HS-5 (cell line): ENCODE measurements around the gene PMF1.
"Not testable (repeated sequence)": the region's sequence is repeated elsewhere in the genome, so short reads cannot be mapped to it uniquely, and the experiment has no call there.

Experiments used
- DNase-seq: peaks from one replicate; pipeline ENCODE4 v3.0.0-alpha.2; 2012; ENCODE audit warnings: low read depth

The PMF1 gene, protein sequence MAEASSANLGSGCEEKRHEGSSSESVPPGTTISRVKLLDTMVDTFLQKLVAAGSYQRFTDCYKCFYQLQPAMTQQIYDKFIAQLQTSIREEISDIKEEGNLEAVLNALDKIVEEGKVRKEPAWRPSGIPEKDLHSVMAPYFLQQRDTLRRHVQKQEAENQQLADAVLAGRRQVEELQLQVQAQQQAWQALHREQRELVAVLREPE

DNA sequence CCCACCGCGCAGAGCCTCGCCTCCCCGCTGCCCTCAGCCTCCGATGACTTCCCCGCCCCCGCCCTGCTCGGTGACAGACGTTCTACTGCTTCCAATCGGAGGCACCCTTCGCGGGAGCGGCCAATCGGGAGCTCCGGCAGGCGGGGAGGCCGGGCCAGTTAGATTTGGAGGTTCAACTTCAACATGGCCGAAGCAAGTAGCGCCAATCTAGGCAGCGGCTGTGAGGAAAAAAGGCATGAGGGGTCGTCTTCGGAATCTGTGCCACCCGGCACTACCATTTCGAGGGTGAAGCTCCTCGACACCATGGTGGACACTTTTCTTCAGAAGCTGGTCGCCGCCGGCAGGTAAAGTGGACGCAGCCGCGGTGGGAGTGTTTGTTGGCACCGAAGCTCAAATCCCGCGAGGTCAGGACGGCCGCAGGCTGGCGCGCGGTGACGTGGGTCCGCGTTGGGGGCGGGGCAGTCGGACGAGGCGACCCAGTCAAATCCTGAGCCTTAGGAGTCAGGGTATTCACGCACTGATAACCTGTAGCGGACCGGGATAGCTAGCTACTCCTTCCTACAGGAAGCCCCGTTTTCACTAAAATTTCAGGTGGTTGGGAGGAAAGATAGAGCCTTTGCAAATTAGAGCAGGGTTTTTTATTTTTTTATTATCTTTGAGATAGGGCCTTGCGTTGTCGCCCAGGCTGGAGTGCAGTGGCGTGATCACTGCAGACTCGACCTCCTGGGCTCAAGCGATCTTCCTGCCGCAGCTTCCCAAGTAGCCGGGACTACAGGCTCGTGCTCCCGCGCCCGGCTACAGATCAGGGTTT, at the start of gene PMF1:
TSS of gene PMF1 (plus strand) at position 175 of the 811 bp plus-strand sequence. CDS start at position 184, 9 bp downstream.
- peak; percentile 94 for DNase-seq

DNA sequence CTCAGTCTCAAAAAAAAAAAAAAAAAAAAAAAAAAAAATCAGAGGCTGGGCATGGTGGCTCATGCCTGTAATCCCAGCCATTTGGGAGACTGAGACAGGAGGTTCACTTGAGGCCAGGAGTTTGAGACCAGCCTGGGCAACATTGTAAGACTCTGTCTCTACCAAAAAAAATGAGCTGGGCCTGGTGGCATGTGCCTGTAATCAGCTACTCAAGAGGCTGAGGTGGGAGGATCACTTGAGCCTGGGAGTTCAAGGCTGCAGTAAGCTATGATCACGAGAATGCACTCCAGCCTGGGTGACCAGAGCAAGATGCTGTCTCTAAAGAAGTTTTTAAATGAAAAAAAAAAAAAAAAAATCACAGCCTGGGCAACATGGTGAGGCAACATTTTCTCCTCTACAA, 49.1 kb upstream of the PMF1 start:
- DNase-seq, result no peak

DNA sequence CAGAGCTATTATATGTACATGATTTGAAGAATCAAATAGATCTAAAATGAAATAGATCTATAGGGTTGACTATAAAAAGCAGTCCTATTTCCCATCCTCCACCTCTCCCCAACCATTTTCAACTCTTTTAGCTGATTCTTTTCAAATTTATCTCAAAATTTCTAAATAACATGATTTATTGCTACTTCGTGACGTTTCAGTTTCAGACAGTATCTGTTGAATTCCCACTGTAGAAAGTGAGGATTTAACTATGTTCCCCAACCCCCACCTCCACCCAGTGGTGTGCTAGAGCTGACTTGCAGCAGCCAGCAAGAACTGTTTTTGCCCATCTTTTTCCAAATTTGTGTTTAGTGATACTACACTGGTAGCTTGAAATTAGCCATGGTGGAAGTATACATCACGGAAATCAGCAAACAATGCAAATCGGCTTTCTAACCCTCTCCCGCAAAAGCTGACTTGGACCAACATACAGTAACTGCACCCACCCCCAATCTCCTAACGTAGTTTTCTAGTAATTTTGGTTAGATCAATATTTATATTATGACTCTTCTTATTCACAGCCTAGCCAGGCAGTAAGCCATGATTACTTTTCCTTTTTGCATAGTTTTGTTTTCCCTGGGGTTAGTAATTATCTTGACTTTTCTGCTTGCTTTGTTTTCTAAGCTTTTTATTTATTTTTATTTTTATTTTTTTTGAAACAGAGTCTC, 48.5 kb upstream of the PMF1 start:
- no peak for DNase-seq

DNA sequence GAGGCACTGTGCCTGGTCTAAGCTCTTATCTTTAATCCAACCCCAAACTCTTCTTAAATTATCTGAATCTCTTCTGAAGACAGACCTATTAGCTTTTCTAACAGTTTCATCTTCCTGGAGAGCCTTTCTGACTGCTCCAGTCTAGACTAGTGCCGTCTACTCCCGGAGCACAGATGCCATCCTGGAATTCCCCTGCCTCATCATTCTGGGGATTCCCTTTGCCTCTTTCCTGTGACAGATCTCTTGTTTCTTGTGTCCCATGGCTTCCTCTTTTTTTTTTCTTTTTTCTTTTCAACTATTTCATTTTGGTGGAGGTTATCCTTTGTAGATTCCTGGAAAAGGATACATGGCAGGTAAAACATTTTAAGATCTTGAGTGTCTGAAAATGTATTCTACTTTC, 47.7 kb upstream of the PMF1 start:
- no peak for DNase-seq

DNA sequence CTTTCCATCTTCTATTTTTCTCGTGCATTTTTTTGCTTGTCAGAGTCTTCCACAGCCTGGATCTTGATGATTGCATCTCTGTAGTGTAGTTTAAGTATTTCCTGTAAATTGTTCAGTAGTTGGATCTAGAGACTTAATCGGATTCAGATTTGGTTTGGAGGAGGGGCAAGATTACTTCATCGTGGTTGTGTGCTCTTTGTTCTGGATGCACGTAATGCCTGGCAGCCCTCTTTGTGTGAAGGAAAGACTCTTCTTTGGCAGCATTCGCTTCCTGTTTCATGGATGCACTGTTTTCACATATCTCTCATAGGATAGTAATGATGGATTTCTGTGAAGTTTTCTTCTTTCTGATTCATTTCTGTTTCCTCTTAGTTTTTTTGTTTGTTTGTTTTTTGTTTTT, 45.3 kb upstream of the PMF1 start:
- DNase-seq, result no peak

DNA sequence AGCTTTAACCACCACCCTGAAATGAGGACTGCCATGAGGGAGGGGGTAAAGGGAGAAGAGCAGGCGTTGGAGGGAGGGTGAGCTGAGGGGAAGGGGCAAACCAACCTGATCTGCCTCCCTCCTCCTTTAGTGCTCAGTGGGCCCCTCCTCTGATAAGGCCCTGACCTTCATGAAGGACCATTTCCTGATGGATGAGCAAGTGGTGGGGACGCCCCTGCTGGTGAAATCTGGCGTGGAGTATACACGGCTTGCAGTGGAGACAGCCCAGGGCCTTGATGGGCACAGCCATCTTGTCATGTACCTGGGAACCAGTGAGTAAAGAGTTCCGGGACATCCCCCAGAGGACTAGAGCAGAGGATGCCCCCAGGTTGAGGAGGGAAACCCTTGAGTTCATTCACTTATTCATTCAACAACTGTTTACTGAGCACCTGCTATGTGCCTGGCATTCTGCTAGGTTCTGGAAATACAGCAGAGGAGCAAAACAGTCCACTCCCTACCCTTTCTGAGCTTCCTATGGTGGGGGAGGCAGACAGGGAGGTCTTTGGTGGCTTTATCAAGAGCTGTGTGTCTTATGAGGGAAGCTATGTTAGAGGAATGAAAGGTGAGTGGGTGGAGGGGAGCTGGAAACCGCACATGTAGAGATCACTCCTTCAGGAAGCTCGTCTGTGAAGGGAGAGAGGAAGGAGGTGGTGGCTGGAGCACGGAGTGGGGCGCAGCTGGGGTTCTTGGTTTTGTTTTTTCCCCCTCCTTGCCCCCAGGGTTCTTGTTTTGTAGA, 39.9 kb upstream of the PMF1 start:
- no peak for DNase-seq

DNA sequence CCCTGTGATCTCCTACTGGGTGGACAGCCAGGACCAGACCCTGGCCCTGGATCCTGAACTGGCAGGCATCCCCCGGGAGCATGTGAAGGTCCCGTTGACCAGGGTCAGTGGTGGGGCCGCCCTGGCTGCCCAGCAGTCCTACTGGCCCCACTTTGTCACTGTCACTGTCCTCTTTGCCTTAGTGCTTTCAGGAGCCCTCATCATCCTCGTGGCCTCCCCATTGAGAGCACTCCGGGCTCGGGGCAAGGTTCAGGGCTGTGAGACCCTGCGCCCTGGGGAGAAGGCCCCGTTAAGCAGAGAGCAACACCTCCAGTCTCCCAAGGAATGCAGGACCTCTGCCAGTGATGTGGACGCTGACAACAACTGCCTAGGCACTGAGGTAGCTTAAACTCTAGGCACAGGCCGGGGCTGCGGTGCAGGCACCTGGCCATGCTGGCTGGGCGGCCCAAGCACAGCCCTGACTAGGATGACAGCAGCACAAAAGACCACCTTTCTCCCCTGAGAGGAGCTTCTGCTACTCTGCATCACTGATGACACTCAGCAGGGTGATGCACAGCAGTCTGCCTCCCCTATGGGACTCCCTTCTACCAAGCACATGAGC, 36.1 kb upstream of the PMF1 start:
- DNase-seq, result no peak

DNA sequence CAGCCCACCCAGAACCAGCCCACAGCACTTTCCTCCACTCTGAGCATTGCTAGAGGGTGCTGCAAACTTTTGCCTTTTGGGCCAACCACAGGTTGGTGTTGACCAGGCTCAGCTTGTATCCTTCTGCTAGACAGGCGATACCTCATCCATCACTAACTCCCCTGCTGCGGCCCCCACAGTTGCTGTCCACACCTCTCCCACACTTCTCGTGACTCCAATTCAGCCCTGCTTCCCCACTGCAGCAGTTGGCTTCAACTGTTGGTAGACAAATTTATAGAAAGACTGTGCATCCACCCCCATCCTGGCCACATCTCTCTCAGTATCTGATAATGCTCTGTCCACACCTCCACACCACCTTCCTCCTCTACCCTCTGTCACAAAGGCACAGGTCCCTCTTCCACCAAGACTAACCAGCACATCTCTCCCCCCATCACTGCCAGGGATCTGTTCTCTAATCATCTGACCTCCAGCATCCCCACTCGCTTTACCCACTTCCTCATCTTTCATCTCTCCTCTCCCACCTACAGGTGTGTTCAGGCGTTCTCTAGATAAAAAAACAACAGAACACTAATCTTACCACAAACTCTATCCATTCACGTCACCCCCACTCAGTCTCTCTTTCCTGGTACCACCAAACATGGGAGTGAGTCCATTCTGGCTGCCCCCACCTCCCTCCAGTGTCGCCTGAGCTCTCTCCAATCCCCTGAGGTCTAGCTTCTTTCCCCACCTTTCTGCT, 34.7 kb upstream of the PMF1 start:
- DNase-seq, result no peak

DNA sequence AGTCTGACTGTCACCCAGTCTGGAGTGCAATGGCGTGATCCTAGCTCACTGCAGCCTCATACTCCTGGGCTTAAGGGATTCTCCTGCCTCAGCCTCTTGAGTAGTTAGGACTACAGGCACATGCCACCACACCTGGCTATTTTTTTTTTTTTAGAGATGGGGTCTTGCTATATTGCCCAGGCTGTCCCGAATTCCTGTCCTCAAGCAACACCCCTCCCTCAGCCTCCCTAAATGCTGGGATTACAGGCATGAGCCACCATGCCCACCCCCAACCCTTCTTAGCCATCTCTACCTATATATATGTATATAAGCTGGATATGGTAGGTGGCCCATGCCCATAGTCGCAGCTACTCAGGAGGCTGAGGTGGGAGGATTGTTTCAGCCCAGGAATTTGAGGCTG, 32.3 kb upstream of the PMF1 start:
- no peak for DNase-seq

DNA sequence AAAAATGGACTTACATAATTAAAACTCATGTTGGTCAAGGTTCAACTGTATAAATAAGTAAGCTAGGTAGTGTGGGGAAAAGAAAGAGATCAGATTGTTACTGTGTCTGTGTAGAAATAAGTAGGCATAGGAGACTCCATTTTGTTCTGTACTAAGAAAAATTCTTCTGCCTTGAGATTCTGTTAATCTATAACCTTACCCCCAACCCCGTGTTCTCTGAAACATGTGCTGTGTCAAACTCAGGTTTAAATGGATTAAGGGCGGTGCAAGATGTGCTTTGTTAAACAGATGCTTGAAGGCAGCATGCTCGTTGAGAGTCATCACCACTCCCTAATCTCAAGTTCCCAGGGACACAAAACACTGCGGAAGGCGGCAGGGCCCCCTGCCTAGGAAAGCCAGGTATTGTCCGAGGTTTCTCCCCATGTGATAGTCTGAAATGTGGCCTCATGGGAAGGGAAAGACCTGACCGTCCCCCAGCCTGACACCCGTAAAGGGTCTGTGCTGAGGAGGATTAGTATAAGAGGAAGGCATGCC, 31.3 kb upstream of the PMF1 start:
- not testable (repeated sequence) for DNase-seq

DNA sequence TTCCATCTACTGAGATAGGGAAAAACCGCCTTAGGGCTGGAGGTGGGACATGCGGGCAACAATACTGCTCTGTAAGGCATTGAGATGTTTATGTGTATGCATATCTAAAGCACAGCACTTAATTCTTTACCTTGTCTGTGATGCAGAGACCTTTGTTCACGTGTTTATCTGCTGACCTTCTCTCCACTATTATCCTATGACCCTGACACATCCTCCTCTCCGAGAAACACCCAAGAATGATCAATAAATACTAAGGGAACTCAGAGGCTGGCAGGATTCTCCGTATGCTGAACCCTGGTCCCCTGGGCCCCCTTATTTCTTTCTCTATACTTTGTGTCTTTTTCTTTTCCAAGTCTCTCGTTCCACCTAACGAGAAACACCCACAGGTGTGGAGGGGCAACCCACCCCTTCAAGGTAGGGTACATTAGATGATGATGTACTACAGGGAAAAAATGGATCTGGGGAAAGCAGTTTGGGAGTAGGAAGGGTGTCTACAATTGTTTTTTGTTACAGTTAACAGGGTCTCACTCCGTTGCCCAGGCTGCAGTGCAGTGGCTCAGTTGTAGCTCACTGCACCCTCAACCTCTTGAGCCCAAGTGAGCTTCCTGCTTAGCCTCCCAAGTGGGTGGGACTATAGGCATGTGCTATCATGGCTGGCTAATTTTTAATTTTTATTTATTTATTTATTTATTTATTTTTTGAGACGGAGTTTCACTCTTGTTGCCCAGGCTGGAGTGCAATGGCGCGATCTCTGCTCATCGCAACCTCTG, 30.6 kb upstream of the PMF1 start:
- DNase-seq, result not testable (repeated sequence)

DNA sequence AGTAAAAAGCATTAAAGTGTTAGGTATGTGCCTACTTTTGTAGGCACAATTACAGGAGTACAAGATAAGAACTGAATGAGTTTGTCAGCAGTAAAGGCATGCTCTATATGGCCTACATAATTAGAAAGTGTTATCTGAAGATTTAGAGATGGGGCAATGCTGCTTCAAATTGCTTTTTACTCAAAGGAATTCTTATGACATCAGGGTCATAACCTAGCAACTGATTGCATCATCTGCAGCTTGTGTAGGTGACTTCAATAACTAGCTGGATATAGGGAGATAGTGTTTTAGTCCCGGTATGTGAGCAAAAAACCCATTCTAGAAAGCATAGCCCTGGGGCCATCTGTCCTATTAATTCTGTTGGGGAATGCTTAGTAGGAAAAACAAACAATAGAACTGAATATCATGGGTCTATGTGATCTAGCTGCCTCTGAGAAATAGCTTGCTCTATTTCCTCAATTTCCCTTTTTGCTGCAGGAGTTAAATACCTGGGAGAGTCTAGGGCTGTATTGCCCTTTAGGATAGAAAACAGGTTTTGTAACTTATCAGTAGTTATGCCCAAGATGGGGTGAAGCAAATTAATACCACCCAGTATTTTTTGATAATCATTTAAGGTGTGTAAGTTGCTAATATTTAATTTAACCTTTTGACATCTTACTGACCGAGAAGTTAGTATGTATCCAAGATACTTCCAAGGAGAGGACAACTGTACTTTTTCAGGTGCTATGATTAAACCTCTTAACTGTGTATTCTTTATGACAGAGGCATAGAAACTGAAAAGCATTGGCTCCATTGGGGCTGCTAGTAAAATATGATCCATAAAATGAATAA, 26.2 kb upstream of the PMF1 start:
- not testable (repeated sequence) for DNase-seq

DNA sequence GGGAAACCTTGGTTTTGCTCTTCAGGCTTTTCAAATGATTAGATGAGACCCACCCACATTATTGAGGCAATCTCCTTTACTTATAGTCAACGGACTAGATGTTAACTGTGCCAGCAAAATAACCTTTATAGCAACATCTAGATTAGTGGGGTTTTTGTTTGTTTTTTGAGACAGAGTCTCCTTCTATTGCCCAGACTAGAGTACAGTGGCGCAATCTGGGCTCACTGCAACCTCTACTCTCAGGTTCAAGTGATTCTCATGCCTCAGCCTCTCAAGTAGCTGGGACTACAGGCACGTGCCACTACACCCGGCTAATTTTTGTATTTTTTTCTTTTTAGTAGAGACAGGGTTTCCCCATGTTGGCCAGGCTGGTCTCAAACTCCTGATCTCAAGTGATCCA, 22.5 kb upstream of the PMF1 start:
- not testable (repeated sequence) for DNase-seq

DNA sequence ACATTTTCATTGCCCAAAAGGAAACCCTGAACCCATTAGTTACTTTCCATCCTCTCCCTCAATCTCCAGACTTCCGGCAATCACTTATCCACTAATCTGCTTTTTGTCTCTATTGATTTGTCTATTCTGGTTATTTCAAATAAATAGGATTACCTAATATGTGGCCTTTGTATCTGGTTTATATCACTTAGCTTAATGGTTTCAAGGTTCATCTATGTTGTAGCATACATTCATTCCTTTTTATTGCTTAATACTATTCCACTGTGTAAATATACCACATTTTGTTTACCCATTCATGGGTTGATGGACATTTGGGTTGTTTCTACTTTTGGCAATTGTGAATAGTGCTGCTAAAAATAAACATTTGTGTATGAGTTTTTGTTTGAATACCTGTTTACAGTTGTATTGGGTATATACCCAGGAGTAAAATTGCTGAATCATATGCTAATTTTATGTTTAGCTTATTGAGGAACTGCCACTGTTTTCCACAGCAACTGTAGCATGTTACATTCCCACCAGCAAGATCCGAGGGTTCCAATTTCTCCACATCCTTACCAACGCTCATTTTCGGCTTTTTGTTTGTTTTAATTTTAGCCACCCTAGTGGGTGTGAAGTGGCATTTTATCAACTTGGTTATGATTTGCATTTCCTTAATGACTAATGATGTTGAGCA, 21.4 kb upstream of the PMF1 start:
- no peak for DNase-seq

DNA sequence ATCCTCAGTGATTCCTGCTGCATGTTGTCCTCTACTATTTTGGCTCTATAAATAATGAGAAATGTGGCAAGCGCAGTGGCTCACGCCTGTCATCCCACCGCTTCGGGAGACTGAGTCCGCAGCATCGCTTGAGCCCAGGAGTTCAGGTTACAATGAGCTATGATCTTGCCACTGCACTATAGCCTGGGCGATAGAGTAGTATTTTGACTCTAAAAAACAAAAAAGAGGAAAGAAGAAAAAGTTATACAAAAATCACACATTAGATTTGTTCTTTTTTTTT, 19.7 kb upstream of the PMF1 start:
- no peak for DNase-seq

DNA sequence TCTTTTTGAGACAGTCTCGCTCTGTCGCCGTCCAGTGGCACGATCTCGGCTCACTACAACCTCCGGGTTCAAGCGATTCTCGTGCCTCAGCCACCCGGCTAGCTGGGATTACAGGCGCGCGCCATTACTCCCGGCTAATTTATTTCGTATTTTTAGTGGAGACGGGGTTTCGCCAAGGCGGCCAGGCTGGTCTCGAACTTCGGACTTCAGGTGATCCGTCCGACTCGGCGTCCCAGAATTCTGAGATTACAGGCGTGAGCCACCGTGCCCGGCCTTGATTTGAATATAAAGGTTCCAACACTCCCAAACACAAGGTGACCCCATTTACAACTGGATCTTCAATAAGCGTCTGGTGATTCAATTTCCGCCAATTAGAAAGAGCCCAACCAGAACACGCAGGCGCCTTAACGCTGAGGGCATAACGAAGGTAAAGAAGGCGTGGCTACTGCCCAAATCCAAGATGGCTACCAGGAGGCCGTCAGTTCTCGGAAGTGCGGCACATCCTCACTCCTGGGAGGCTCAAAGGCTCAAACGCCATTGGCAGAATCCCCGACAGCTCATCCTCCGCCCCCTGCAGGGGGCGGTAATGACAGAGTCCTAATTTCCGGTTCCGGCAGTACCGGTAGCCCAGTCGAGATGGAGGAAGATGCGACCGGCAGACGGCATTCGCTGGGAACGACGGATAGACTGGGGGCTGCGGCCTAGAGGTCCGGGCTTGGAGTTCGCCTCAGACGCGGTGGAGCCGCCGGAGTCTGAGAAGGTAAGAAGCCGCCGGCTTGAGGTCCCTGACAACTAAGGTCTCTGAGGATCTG, 19.1 kb upstream of the PMF1 start, which contains the start of gene SLC25A44:
TSS of gene SLC25A44 (plus strand) at position 617 of the 812 bp plus-strand sequence. CDS start 5,744 bp downstream, outside the sequence.
- DNase-seq, result peak; percentile 99

DNA sequence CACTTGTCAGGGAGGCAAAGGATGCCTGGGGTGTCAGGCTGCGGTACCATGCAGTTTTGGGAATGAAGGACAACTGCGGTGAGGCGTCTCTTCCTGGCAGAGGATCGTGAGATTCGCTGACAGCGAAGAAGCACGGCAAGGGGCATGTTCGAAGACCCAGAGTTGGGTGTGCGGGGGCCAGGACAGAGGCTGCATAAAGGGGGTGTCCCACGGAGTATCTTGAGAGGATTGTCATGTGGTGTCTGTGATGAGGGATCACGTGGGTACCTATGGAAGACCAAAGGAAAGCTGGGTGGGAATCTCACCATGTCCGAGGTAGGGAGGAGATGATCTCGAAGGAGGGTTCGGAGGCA, 18.5 kb upstream of the PMF1 start:
- no peak for DNase-seq

DNA sequence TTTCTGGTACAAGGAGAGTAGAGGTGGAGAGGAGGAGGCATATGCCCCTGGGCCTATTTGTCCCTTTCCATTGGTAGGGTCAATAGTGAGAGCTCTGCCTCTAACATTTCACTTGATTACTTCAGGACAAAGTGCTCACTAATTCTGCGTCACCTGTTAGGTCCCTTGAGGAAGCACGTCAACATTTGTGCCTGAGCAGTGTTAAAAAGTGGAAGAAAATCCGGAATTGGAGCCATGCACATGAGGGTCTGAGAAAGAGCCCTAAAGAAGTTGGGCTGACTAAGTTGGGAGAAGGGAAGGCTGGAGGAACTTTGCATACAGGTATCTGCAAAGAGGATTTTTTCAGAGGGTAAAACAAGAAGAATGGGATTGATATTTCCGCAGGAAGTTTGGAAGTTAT, 17.0 kb upstream of the PMF1 start:
- no peak for DNase-seq
